Upper lobe of left lung (tissue), 6 donors: ENCODE data around the gene LRRC8B. TPM values are rescaled to one million over a fixed set of nuclear protein-coding genes. Genes with fewer than 3 reads are reported as not detected.

ENCODE experiments used
- ATAC-seq, 2 donors: fragments of 200-7000 bp; cut with Tn5 transposase; one replicate each; pipeline ENCODE4 v1.9.1; 2022; ENCODE audit warnings: mild to moderate bottlenecking in 2 of 2, moderate library complexity in 2 of 2; ENCODE audit not compliant: low FRiP score in 2 of 2
- DNase-seq, 2 donors: peaks; one replicate each; pipeline ENCODE4 v3.0.0-alpha.2; 2019 to 2020
- H3K27ac ChIP-seq, 4 donors: fragments of 200-600 bp; sonication (generic); one replicate each; pipeline ENCODE4 v1.5.1; 2016 to 2019
- H3K27me3 ChIP-seq, 4 donors: fragments of 200-600 bp; sonication (generic); one replicate each; pipeline ENCODE4 v1.5.1; 2017 to 2019
- H3K36me3 ChIP-seq, 4 donors: fragments of 200-600 bp; sonication (generic); one replicate each; pipeline ENCODE4 v1.5.1; 2016 to 2019
- H3K4me1 ChIP-seq, 4 donors: fragments of 200-600 bp; sonication (generic); one replicate each; pipeline ENCODE4 v1.5.1; 2018 to 2019
- H3K4me3 ChIP-seq, 4 donors: fragments of 200-600 bp; sonication (generic); one replicate each; pipeline ENCODE4 v1.5.1; 2017 to 2019; ENCODE audit warnings: mild to moderate bottlenecking in 2 of 4, moderate library complexity in 1 of 4
- H3K9me3 ChIP-seq, 4 donors: fragments of 200-600 bp; sonication (generic); one replicate each; pipeline ENCODE4 v1.5.1; 2018 to 2019
- CTCF ChIP-seq, 6 experiments: fragments of 450-650 bp in 4 of 6; fragments of 200-600 bp in 2 of 6; sonication (generic) in 2 of 6; IDR thresholded peaks; one replicate each; pipeline ENCODE4 v1.5.1; 2016 to 2019; ENCODE audit warnings: antibody characterized with exemption in 6 of 6
- EP300 ChIP-seq, 4 donors: sonication (generic); formaldehyde crosslinking; IDR thresholded peaks; one replicate each; pipeline ENCODE4 v1.5.1; 2017; ENCODE audit warnings: antibody characterized with exemption in 4 of 4, control low read depth in 2 of 4
- POLR2A ChIP-seq, 4 donors: fragments of 450-650 bp; IDR thresholded peaks; one replicate each; pipeline ENCODE4 v1.5.1; 2016 to 2017; ENCODE audit warnings: antibody characterized with exemption in 4 of 4, mild to moderate bottlenecking in 2 of 4
- POLR2AphosphoS5 ChIP-seq, 2 donors: sonication (generic); formaldehyde crosslinking; IDR thresholded peaks; one replicate each; pipeline ENCODE4 v1.5.1; 2017; ENCODE audit warnings: antibody characterized with exemption in 2 of 2
- WGBS, 2 donors: methylation state at CpG; one replicate each; pipeline ENCODE4 v1.1.5; 2017 to 2018; 5-methylcytosine and 5-hydroxymethylcytosine counted together
- total RNA-seq, 6 donors: library from RNA; depleted of rRNA in 4 of 6; stranded (reverse); fragments of >200 nt in 4 of 6; gene quantifications; one replicate each; pipeline versions ENCODE4 v1.1.0 to v1.2.1, GENCODE V29; 2016 to 2021
- donor health status: DM: no; HTN: no; CAD: no; lungs with moderate emphysema.
- donor health status: DM: no; HTN: yes; CAD: no; lungs with severe emphysema.

LRRC8B gene
- total RNA-seq, 6 donors from 2014 or later, result 7.1 to 20.2 (median 14.8) TPM

GRCh38 chr1:89532228-89532627, 7.6 kb downstream of the LRRC8B start:
- TF ChIP-seq CTCF (IDR thresholded peaks at IDR 0.05), result no peak
- no peak for TF ChIP-seq POLR2A (IDR thresholded peaks at IDR 0.05)
- TF ChIP-seq EP300 (IDR thresholded peaks at IDR 0.05), result no peak
- TF ChIP-seq POLR2AphosphoS5 (IDR thresholded peaks at IDR 0.05), result no peak

GRCh38 chr1:89532866-89533265, 8.2 kb downstream of the LRRC8B start:
- no peaks in the 10 kb centered on the region for H3K9me3 ChIP-seq
- TF ChIP-seq POLR2A (IDR thresholded peaks at IDR 0.05) (no peak), EP300 (IDR thresholded peaks at IDR 0.05) (no peak), CTCF (IDR thresholded peaks at IDR 0.05) (no peak), POLR2AphosphoS5 (IDR thresholded peaks at IDR 0.05) (no peak)
- ATAC-seq (no peak), DNase-seq (no peak)
- no peak overlapping the region for H3K4me3 ChIP-seq
- peaks cover 0 to 8% (median 5%) of the 10 kb centered on the region in 4 donors for H3K4me1 ChIP-seq
- no peaks in the 10 kb centered on the region for H3K27me3 ChIP-seq
- H3K36me3 ChIP-seq, result no peaks in the 10 kb centered on the region
- no peak overlapping the region for H3K27ac ChIP-seq
- WGBS, 2 donors, result 80 to 86% methylated on average over 1 of the region's 1 CpG

More at GRCh38 chr1:89532228-89532627, 7.6 kb downstream of the LRRC8B start:
- DNase-seq, result no peak
- 89 to 97% methylated on average over 4 of the region's 4 CpGs for WGBS, 2 donors
- Histone ChIP-seq H3K27me3 (no peaks in the 10 kb centered on the region), H3K36me3 (no peaks in the 10 kb centered on the region), H3K4me1 (peaks cover 2 to 7% (median 5%) of the 10 kb centered on the region in 4 donors), H3K9me3 (no peaks in the 10 kb centered on the region), H3K4me3 (no peak overlapping the region), H3K27ac (no peak overlapping the region)
- no peak for ATAC-seq

GRCh38 chr1:89535537-89535936, 10.9 kb downstream of the LRRC8B start:
- Histone ChIP-seq H3K4me1 (peaks cover 0 to 12% (median 7%) of the 10 kb centered on the region in 4 donors), H3K9me3 (no peaks in the 10 kb centered on the region), H3K4me3 (no peak overlapping the region), H3K27ac (no peak overlapping the region), H3K27me3 (no peaks in the 10 kb centered on the region), H3K36me3 (no peaks in the 10 kb centered on the region)
- WGBS, 2 donors, result 93 to 97% methylated on average over 2 of the region's 2 CpGs
- no peak for ATAC-seq
- no peak for TF ChIP-seq CTCF (IDR thresholded peaks at IDR 0.05)
- no peak for TF ChIP-seq POLR2A (IDR thresholded peaks at IDR 0.05)
- no peak for TF ChIP-seq EP300 (IDR thresholded peaks at IDR 0.05)
- TF ChIP-seq POLR2AphosphoS5 (IDR thresholded peaks at IDR 0.05), result no peak
- DNase-seq, result no peak

- WGBS, 2 donors, result 88 to 95% methylated on average over 5 of the region's 5 CpGs
- Histone ChIP-seq H3K27me3 (no peaks in the 10 kb centered on the region), H3K36me3 (no peaks in the 10 kb centered on the region), H3K9me3 (no peaks in the 10 kb centered on the region), H3K27ac (no peak overlapping the region), H3K4me1 (peaks cover 0 to 15% (median 9%) of the 10 kb centered on the region in 4 donors), H3K4me3 (no peak overlapping the region)
- ATAC-seq, result no peak
- no peak for TF ChIP-seq POLR2A (IDR thresholded peaks at IDR 0.05)
- no peak for TF ChIP-seq CTCF (IDR thresholded peaks at IDR 0.05)
- no peak for TF ChIP-seq EP300 (IDR thresholded peaks at IDR 0.05)
- TF ChIP-seq POLR2AphosphoS5 (IDR thresholded peaks at IDR 0.05), result no peak
- DNase-seq, result no peak
Measured at GRCh38 chr1:89536555-89537341, 12.1 kb downstream of the LRRC8B start.

- peak overlapping the region in 1 of 4 donors; percentile 28 for H3K27ac ChIP-seq
- H3K36me3 ChIP-seq, result no peaks in the 10 kb centered on the region
- H3K4me1 ChIP-seq, result peaks cover 0 to 15% (median 9%) of the 10 kb centered on the region in 4 donors
- 41 to 45% methylated on average over 2 of the region's 2 CpGs for WGBS, 2 donors
- H3K4me3 ChIP-seq, result no peak overlapping the region
- ATAC-seq, result no peak
- H3K9me3 ChIP-seq, result no peaks in the 10 kb centered on the region
- no peak for DNase-seq
- TF ChIP-seq CTCF (IDR thresholded peaks at IDR 0.05) (no peak), EP300 (IDR thresholded peaks at IDR 0.05) (no peak), POLR2AphosphoS5 (IDR thresholded peaks at IDR 0.05) (no peak), POLR2A (IDR thresholded peaks at IDR 0.05) (no peak)
- H3K27me3 ChIP-seq, result no peaks in the 10 kb centered on the region
Measured at GRCh38 chr1:89538361-89538760, 13.7 kb downstream of the LRRC8B start.
